Activated T-cell treated with anti-CD3 and anti-CD28 coated beads, Interleukin-2, amount 50 U/mL, for 24 hours (primary cell): Measurements from ENCODE around the gene PRPF40A.
A peak's percentile ranks its signal among the peaks of the same experiment; 100 is the strongest.

Experiments used
- DNase-seq: peaks from one replicate; pipeline ENCODE4 v3.0.0-alpha.2; 2020
- H3K27ac Mint-ChIP-seq: 2 replicates; pipeline ENCODE4 v1.8.0; 2020; ENCODE audit warnings: mild to moderate bottlenecking, mixed read lengths
- H3K27me3 Mint-ChIP-seq: 2 replicates; pipeline ENCODE4 v1.8.0; 2020; ENCODE audit warnings: mixed read lengths
- H3K36me3 Mint-ChIP-seq: 2 replicates; pipeline ENCODE4 v1.8.0; 2020; ENCODE audit warnings: low read depth, mixed read lengths
- H3K4me1 Mint-ChIP-seq: 2 replicates; pipeline ENCODE4 v1.8.0; 2020; ENCODE audit warnings: low read depth, mixed read lengths
- H3K4me3 Mint-ChIP-seq: 2 replicates; pipeline ENCODE4 v1.8.0; 2020; ENCODE audit warnings: mild to moderate bottlenecking, moderate library complexity, mixed read lengths
- H3K9me3 Mint-ChIP-seq: 2 replicates; pipeline ENCODE4 v1.8.0; 2020; ENCODE audit warnings: mixed read lengths

PRPF40A gene

GRCh38 chr2:152696476-152696875 is 20.8 kb downstream of the PRPF40A start:
- Mint-ChIP-seq H3K9me3 (peaks cover 5% of the 10 kb centered on the region), H3K4me1 (peaks cover 72% of the 10 kb centered on the region), H3K4me3 (no peak overlapping the region), H3K36me3 (peaks cover 71% of the 10 kb centered on the region), H3K27me3 (no peaks in the 10 kb centered on the region), H3K27ac (peak overlapping the region; percentile 29)
- no peak for DNase-seq

DNA sequence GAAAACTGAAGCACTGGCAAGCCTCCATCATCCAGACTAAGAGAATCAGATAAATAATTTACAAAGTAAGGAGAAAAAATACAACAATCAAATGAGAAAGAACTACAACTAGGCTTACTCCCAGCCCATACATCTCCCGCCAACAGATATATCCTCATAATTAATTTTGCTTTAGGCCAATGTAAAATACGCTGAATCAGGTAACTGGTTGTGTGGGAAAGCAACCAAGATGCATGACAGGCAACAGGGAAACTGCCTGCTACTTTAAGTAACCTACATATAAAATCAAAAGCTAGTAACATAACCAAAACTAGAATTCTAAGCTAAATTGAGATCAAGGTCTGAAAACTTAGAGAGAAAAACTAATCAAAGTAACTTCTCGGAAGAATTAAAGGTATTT is 21.5 kb downstream of the PRPF40A start:
- H3K4me3 Mint-ChIP-seq: no peak overlapping the region
- no peak for DNase-seq
- no peaks in the 10 kb centered on the region for H3K27me3 Mint-ChIP-seq
- H3K27ac Mint-ChIP-seq: no peak overlapping the region
- H3K4me1 Mint-ChIP-seq: peaks cover 70% of the 10 kb centered on the region
- no peaks in the 10 kb centered on the region for H3K9me3 Mint-ChIP-seq
- H3K36me3 Mint-ChIP-seq: peaks cover 71% of the 10 kb centered on the region

DNA sequence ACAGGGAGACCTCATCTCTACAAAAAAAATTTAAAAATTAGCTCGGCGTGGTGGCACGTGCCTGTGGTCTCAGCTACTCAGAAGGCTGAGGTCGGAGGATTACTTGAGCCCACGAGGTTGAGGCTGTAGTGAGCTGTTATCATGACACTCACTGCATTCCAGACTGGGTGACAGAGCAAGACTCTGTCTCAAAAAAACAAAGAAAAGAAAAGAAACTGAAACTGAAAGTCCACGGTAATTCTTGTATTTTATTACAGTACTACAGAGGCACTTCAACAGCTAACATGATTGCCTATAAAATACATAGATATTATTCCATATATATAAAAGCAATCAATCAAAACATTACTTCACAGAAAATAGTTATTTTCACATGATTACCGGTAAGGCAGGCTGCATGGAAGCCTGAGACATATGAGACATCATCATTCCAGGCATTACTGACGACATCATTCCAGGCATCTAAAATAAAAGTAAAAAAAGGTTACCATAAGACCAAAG is 23.1 kb downstream of the PRPF40A start:
- Mint-ChIP-seq H3K4me3 (peak overlapping the region; percentile 70), H3K27me3 (no peaks in the 10 kb centered on the region), H3K27ac (peak overlapping the region; percentile 95), H3K9me3 (no peaks in the 10 kb centered on the region), H3K36me3 (peaks cover 67% of the 10 kb centered on the region), H3K4me1 (peaks cover 60% of the 10 kb centered on the region)
- peak; percentile 52 for DNase-seq

- Mint-ChIP-seq H3K27ac (peak overlapping the region; percentile 84), H3K4me3 (no peak overlapping the region), H3K27me3 (no peaks in the 10 kb centered on the region), H3K36me3 (peaks cover 72% of the 10 kb centered on the region), H3K4me1 (peaks cover 54% of the 10 kb centered on the region), H3K9me3 (no peaks in the 10 kb centered on the region)
- DNase-seq: no peak
These were observed 24.2 kb downstream of the PRPF40A start for GRCh38 chr2:152693033-152693432.

DNA sequence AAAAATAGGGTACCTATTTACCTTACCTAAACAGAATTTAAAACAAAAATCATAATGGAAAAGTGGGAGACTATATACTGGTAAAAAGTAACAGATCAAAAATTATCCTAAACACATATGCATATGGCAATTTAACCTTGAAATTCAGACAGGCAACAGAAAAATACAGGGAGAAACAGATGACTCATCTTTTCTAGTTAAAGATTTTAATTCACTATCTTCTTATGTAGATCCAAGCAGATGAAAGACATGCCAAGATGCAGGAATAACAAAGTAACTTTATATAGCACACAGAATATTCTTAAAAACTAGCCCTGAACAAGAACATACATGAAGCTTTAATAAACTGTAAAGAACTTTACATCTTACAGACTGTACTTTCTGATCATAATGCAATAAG is 30.9 kb downstream of the PRPF40A start:
- no peak for DNase-seq
- H3K4me3 Mint-ChIP-seq: no peak overlapping the region
- H3K27ac Mint-ChIP-seq: peak overlapping the region; percentile 10
- no peaks in the 10 kb centered on the region for H3K27me3 Mint-ChIP-seq
- peaks cover 84% of the 10 kb centered on the region for H3K36me3 Mint-ChIP-seq
- H3K9me3 Mint-ChIP-seq: no peaks in the 10 kb centered on the region
- H3K4me1 Mint-ChIP-seq: peaks cover 43% of the 10 kb centered on the region

GRCh38 chr2:152683400-152683799 is 33.9 kb downstream of the PRPF40A start:
- H3K4me1 Mint-ChIP-seq: peaks cover 40% of the 10 kb centered on the region
- H3K27ac Mint-ChIP-seq: no peak overlapping the region
- H3K27me3 Mint-ChIP-seq: no peaks in the 10 kb centered on the region

GRCh38 chr2:152682663-152683062 is 34.6 kb downstream of the PRPF40A start:
- no peaks in the 10 kb centered on the region for H3K27me3 Mint-ChIP-seq
- H3K9me3 Mint-ChIP-seq: no peaks in the 10 kb centered on the region
- H3K4me3 Mint-ChIP-seq: no peak overlapping the region
- peaks cover 85% of the 10 kb centered on the region for H3K36me3 Mint-ChIP-seq
- H3K27ac Mint-ChIP-seq: peak overlapping the region; percentile 26
- H3K4me1 Mint-ChIP-seq: peaks cover 40% of the 10 kb centered on the region
- no peak for DNase-seq

More at GRCh38 chr2:152683400-152683799, 33.9 kb downstream of the PRPF40A start:
- DNase-seq: no peak
- Mint-ChIP-seq H3K9me3 (no peaks in the 10 kb centered on the region), H3K36me3 (peaks cover 90% of the 10 kb centered on the region), H3K4me3 (no peak overlapping the region)

GRCh38 chr2:152678808-152679207 is 38.5 kb downstream of the PRPF40A start:
- Mint-ChIP-seq H3K36me3 (peaks cover 88% of the 10 kb centered on the region), H3K9me3 (no peaks in the 10 kb centered on the region), H3K27me3 (no peaks in the 10 kb centered on the region)

GRCh38 chr2:152676461-152676860 is 40.8 kb downstream of the PRPF40A start:
- H3K4me3 Mint-ChIP-seq: no peak overlapping the region
- no peak overlapping the region for H3K27ac Mint-ChIP-seq
- no peaks in the 10 kb centered on the region for H3K9me3 Mint-ChIP-seq
- H3K36me3 Mint-ChIP-seq: peaks cover 86% of the 10 kb centered on the region
- H3K27me3 Mint-ChIP-seq: no peaks in the 10 kb centered on the region
- DNase-seq: no peak
- peaks cover 4% of the 10 kb centered on the region for H3K4me1 Mint-ChIP-seq

More at GRCh38 chr2:152678808-152679207, 38.5 kb downstream of the PRPF40A start:
- no peak overlapping the region for H3K27ac Mint-ChIP-seq
- no peak for DNase-seq
- peaks cover 18% of the 10 kb centered on the region for H3K4me1 Mint-ChIP-seq
- H3K4me3 Mint-ChIP-seq: no peak overlapping the region

DNA sequence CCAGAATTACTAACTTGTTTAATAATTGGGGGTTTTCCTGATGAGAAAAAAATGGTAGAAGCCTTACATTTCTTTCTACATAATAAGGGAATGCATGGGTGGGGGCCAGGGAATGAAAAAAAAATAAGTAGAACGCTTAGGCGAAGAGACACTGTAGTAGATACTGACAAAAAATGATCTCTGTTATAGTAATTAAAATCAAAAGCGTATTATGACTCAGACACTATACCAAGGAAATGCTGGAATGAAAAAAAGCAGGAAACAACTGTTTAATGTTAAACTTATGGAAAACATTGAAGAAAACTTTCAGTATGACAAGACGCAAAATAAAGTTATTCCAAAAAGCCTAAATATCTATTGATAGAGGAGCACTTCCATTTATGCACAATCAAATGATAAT is 42.9 kb downstream of the PRPF40A start:
- H3K27ac Mint-ChIP-seq: peak overlapping the region; percentile 45
- H3K27me3 Mint-ChIP-seq: no peaks in the 10 kb centered on the region
- H3K4me1 Mint-ChIP-seq: peaks cover 3% of the 10 kb centered on the region
- no peak for DNase-seq
- H3K4me3 Mint-ChIP-seq: no peak overlapping the region
- H3K36me3 Mint-ChIP-seq: peaks cover 84% of the 10 kb centered on the region
- H3K9me3 Mint-ChIP-seq: no peaks in the 10 kb centered on the region

DNA sequence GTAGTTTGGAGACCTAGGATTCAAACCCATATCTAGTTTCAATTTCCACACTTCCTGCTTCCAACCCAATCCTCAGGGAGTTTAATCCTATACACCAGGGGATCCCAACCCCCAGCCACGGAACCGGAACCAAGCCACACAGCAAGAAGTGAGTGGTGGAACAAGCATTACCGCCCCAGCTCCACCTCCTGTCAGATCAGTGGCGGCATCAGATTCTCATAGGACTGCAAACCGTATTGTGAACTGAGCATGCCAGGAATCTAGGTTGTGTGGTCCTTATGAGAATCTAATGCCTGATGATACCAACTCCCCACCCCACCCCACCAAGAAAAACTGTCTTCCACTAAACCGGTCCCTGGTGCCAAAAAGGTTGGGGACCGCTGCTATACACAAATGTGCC is 52.5 kb downstream of the PRPF40A start:
- Mint-ChIP-seq H3K36me3 (peaks cover 95% of the 10 kb centered on the region), H3K4me1 (no peaks in the 10 kb centered on the region)

DNA sequence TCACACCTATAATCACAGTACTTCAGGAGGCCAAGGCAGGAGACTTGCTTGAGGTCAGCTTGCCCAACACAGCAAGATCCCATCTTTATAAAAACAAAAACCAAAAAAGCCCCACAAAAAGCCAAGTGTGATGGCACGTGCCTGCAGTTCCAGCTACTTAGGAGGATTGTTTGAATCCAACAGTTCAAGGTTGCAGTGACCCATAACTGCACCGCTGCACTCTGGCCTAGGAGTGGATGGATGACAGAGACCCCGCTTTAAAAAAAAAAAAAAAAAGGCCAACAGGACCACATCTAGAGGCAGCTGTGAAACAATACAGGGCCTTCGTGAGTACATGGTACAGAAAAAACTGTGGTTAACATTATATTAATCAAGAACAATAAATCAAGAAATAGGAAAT is 56.2 kb downstream of the PRPF40A start:
- Mint-ChIP-seq H3K27ac (no peak overlapping the region), H3K36me3 (peaks cover 97% of the 10 kb centered on the region)
- DNase-seq: no peak

More for the DNA sequence above, 52.5 kb downstream of the PRPF40A start:
- Mint-ChIP-seq H3K4me3 (no peak overlapping the region), H3K27me3 (no peaks in the 10 kb centered on the region), H3K27ac (peak overlapping the region; percentile 52), H3K9me3 (no peaks in the 10 kb centered on the region)
- no peak for DNase-seq

DNA sequence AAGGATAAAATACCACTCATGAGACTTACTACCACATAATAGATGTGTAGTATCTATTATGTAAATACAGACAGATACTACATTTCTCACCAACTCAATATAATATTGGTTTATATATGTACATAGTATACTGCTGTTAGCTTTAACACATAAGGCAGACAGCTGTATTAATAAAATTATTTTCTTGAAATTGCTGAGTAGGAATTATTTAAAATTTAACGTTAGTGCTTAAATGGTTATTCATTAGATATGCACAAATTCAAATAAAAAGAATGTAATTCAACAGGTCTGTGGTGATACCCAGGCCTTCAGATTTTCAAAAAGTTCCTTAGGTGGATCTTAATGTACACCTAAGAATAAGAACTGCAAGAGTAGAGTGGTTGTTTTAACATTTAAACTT is 59.0 kb downstream of the PRPF40A start:
- no peak for DNase-seq
- H3K4me1 Mint-ChIP-seq: peaks cover 21% of the 10 kb centered on the region
- no peak overlapping the region for H3K4me3 Mint-ChIP-seq
- H3K9me3 Mint-ChIP-seq: no peaks in the 10 kb centered on the region
- no peaks in the 10 kb centered on the region for H3K27me3 Mint-ChIP-seq
- H3K36me3 Mint-ChIP-seq: peaks cover 94% of the 10 kb centered on the region
- no peak overlapping the region for H3K27ac Mint-ChIP-seq

More for the DNA sequence above, 56.2 kb downstream of the PRPF40A start:
- Mint-ChIP-seq H3K4me3 (no peak overlapping the region), H3K27me3 (no peaks in the 10 kb centered on the region), H3K9me3 (no peaks in the 10 kb centered on the region), H3K4me1 (peaks cover 18% of the 10 kb centered on the region)

- DNase-seq: no peak
- peak overlapping the region; percentile 83 for H3K27ac Mint-ChIP-seq
- H3K27me3 Mint-ChIP-seq: no peaks in the 10 kb centered on the region
- no peak overlapping the region for H3K4me3 Mint-ChIP-seq
- peaks cover 21% of the 10 kb centered on the region for H3K4me1 Mint-ChIP-seq
- H3K36me3 Mint-ChIP-seq: peaks cover 94% of the 10 kb centered on the region
- no peaks in the 10 kb centered on the region for H3K9me3 Mint-ChIP-seq
These were observed 60.2 kb downstream of the PRPF40A start for GRCh38 chr2:152657043-152657442.

- peak overlapping the region; percentile 71 for H3K27ac Mint-ChIP-seq
- no peak overlapping the region for H3K4me3 Mint-ChIP-seq
- DNase-seq: no peak
- H3K27me3 Mint-ChIP-seq: no peaks in the 10 kb centered on the region
- peaks cover 92% of the 10 kb centered on the region for H3K36me3 Mint-ChIP-seq
- H3K9me3 Mint-ChIP-seq: no peaks in the 10 kb centered on the region
- H3K4me1 Mint-ChIP-seq: peaks cover 21% of the 10 kb centered on the region
These were observed 61.4 kb downstream of the PRPF40A start for GRCh38 chr2:152655880-152656279.

DNA sequence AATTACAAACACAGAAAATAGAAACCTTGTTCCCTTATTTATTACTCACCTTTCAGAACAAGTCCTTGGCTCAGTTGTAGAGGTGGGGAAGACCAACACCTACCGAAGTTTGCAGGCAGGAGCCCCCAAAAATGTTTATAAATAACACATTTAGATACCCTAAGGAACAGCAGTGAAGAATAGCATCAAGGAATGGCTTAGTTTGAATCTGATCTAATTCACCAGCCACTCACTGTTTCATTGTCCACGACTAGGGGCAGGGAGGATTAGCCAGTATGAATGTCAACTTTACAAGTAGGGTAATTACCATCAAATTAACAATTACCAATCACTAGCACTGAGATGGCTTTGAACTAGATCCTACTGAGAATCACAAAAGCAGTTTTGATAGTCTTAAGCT is 65.4 kb downstream of the PRPF40A start:
- H3K4me3 Mint-ChIP-seq: no peak overlapping the region
- no peak overlapping the region for H3K27ac Mint-ChIP-seq
- peaks cover 11% of the 10 kb centered on the region for H3K4me1 Mint-ChIP-seq
- no peaks in the 10 kb centered on the region for H3K27me3 Mint-ChIP-seq
- DNase-seq: no peak
- no peaks in the 10 kb centered on the region for H3K9me3 Mint-ChIP-seq
- H3K36me3 Mint-ChIP-seq: peaks cover 72% of the 10 kb centered on the region
